GM06990 (cell line): ENCODE results near the gene GALK2.

Source experiments
- DNase-seq: peaks from one replicate; pipeline ENCODE4 v3.0.0-alpha.2; 2011; ENCODE audit not compliant: insufficient read length; ENCODE audit errors: extremely low read depth
- H3K27me3 ChIP-seq: replicated peaks from 2 replicates; pipeline ENCODE4 v1.6.0; 2011; ENCODE audit warnings: low read length; ENCODE audit not compliant: control insufficient read depth, insufficient read depth
- H3K36me3 ChIP-seq: 2 replicates; pipeline ENCODE4 v1.5.1; 2011; ENCODE audit warnings: low read length; ENCODE audit not compliant: control insufficient read depth, insufficient read depth
- H3K4me3 ChIP-seq: replicated peaks from 2 replicates; pipeline ENCODE4 v1.5.1; 2011; ENCODE audit warnings: low read depth, mild to moderate bottlenecking, control low read depth, low read length
- CTCF ChIP-seq: IDR thresholded peaks from 2 replicates; pipeline ENCODE4 v1.5.1; 2011; ENCODE audit warnings: low read length, control low read depth, mild to moderate bottlenecking, inconsistent platforms; ENCODE audit not compliant: insufficient read depth, poor library complexity, severe bottlenecking

GALK2 gene

GRCh38 chr15:49265911-49266310 is 95.9 kb downstream of the GALK2 start:
- Histone ChIP-seq H3K36me3 (no peaks in the 10 kb centered on the region), H3K27me3 (no peaks in the 10 kb centered on the region), H3K4me3 (no peak overlapping the region)
- DNase-seq, result no peak
- no peak for TF ChIP-seq CTCF

- Histone ChIP-seq H3K27me3 (no peaks in the 10 kb centered on the region), H3K4me3 (no peak overlapping the region), H3K36me3 (peaks cover 4% of the 10 kb centered on the region)
- TF ChIP-seq CTCF, result no peak
- no peak for DNase-seq
Measured at GRCh38 chr15:49270541-49271421, 100.7 kb downstream of the GALK2 start.

GRCh38 chr15:49273734-49274318 is 103.8 kb downstream of the GALK2 start:
- no peak for DNase-seq
- no peak for TF ChIP-seq CTCF
- H3K4me3 ChIP-seq, result no peak overlapping the region
- no peaks in the 10 kb centered on the region for H3K27me3 ChIP-seq
- H3K36me3 ChIP-seq, result peaks cover 4% of the 10 kb centered on the region

GRCh38 chr15:49278751-49279150 is 108.7 kb downstream of the GALK2 start:
- Histone ChIP-seq H3K36me3 (peaks cover 3% of the 10 kb centered on the region), H3K27me3 (no peaks in the 10 kb centered on the region), H3K4me3 (no peak overlapping the region)
- no peak for DNase-seq
- no peak for TF ChIP-seq CTCF

- Histone ChIP-seq H3K36me3 (peaks cover 2% of the 10 kb centered on the region), H3K4me3 (no peak overlapping the region), H3K27me3 (no peaks in the 10 kb centered on the region)
- DNase-seq, result no peak
- no peak for TF ChIP-seq CTCF
Measured at GRCh38 chr15:49279521-49280456, 109.7 kb downstream of the GALK2 start.
